HG03565 (cell line): Measurements from ENCODE around the gene LCE1F.

Source experiments
- ATAC-seq: cut with Tn5 transposase; IDR thresholded peaks from one replicate; pipeline ENCODE4 v1.9.1; 2021; ENCODE audit warnings: mild to moderate bottlenecking, moderate library complexity; ENCODE audit not compliant: unreplicated experiment

Gene LCE1F

GRCh38 chr1:152774875-152775274, at the start of gene LCE1F:
Gene LCE1F, plus strand, starts transcription at chr1:152775140. Its CDS starts 1,232 bp downstream, at chr1:152776372.
- ATAC-seq, result no peak

GRCh38 chr1:152725261-152725660, 49.7 kb upstream of the LCE1F start:
- ATAC-seq, result no peak

- ATAC-seq, result no peak
Observed at GRCh38 chr1:152728986-152729385, 46.0 kb upstream of the LCE1F start.

GRCh38 chr1:152735648-152736047, 39.3 kb upstream of the LCE1F start:
- ATAC-seq, result no peak

- no peak for ATAC-seq
Observed at GRCh38 chr1:152737997-152738396, 36.9 kb upstream of the LCE1F start.

GRCh38 chr1:152739841-152740240, 35.1 kb upstream of the LCE1F start:
- no peak for ATAC-seq

GRCh38 chr1:152741656-152742055, 33.3 kb upstream of the LCE1F start:
- ATAC-seq, result no peak

- no peak for ATAC-seq
Observed at GRCh38 chr1:152743371-152744145, 31.4 kb upstream of the LCE1F start.

GRCh38 chr1:152745289-152745704, 29.6 kb upstream of the LCE1F start:
- ATAC-seq, result no peak

GRCh38 chr1:152745765-152746444, 29.0 kb upstream of the LCE1F start:
- no peak for ATAC-seq

GRCh38 chr1:152747831-152748230, 27.1 kb upstream of the LCE1F start:
- ATAC-seq, result no peak

GRCh38 chr1:152752225-152752624, 22.7 kb upstream of the LCE1F start:
- no peak for ATAC-seq

GRCh38 chr1:152753586-152753985, 21.4 kb upstream of the LCE1F start:
- ATAC-seq, result no peak

GRCh38 chr1:152756872-152757271, 18.1 kb upstream of the LCE1F start:
- ATAC-seq, result no peak

GRCh38 chr1:152757747-152758146, 17.2 kb upstream of the LCE1F start, which contains the start of gene KPRP:
Gene KPRP, plus strand, starts transcription at chr1:152758025. Its CDS starts 1,564 bp downstream, at chr1:152759589.
- ATAC-seq, result no peak

- no peak for ATAC-seq
Observed at GRCh38 chr1:152758636-152759035, 16.3 kb upstream of the LCE1F start.

GRCh38 chr1:152759453-152760173, 15.3 kb upstream of the LCE1F start:
- ATAC-seq, result no peak

- no peak for ATAC-seq
Observed at GRCh38 chr1:152760551-152761190, 14.3 kb upstream of the LCE1F start.

- no peak for ATAC-seq
Observed at GRCh38 chr1:152761609-152762213, 13.2 kb upstream of the LCE1F start.

- no peak for ATAC-seq
Observed at GRCh38 chr1:152768847-152769533, 6.0 kb upstream of the LCE1F start.
